Breast epithelium (tissue), 3 donors: ENCODE data around the gene NOSIP.

Source experiments
- CTCF ChIP-seq, 3 donors: fragments of 450-650 bp; IDR thresholded peaks; one replicate each; pipeline ENCODE4 v1.5.1; 2016 to 2017; ENCODE audit warnings: antibody characterized with exemption in 3 of 3, mild to moderate bottlenecking in 3 of 3, moderate library complexity in 3 of 3
- POLR2AphosphoS5 ChIP-seq, 3 donors: sonication (generic); formaldehyde crosslinking; IDR thresholded peaks; one replicate each; pipeline ENCODE4 v1.6.1; 2017; ENCODE audit warnings: antibody characterized with exemption in 3 of 3

- TF ChIP-seq POLR2AphosphoS5 (IDR thresholded peaks at IDR 0.05) (no peak), CTCF (IDR thresholded peaks at IDR 0.05) (no peak)
Measured at GRCh38 chr19:49567861-49568441, 12.4 kb downstream of the NOSIP start.
